OCI-LY1 (cell line): ENCODE data around the gene CATSPERZ.

ENCODE experiments used
- H2AFZ ChIP-seq: fragments of 200-600 bp; sonication (generic), shearing (Covaris generic); 2 replicates; pipeline ENCODE4 v1.6.0; 2014; ENCODE audit warnings: antibody characterized with exemption, mild to moderate bottlenecking, low read length
- H3F3A ChIP-seq: fragments of 200-600 bp; sonication (generic), shearing (Covaris generic); 2 replicates; pipeline ENCODE4 v1.6.0; 2014; ENCODE audit warnings: mild to moderate bottlenecking, antibody characterized with exemption, low read length, moderate library complexity; ENCODE audit not compliant: insufficient read depth
- H3K27ac ChIP-seq: fragments of 200-600 bp; sonication (generic); 2 replicates; pipeline ENCODE4 v1.5.1; 2014; ENCODE audit warnings: low read length, mixed run types, mild to moderate bottlenecking, low read depth; ENCODE audit not compliant: poor library complexity, severe bottlenecking
- H3K27me3 ChIP-seq: fragments of 200-600 bp; sonication (generic); 2 replicates; pipeline ENCODE4 v1.6.0; 2014; ENCODE audit warnings: antibody characterized with exemption, mild to moderate bottlenecking, low read length, moderate library complexity; ENCODE audit not compliant: insufficient read depth
- H3K36me3 ChIP-seq: fragments of 200-600 bp; sonication (generic); 2 replicates; pipeline ENCODE4 v1.6.1; 2014; ENCODE audit warnings: mild to moderate bottlenecking, antibody characterized with exemption, low read length, moderate library complexity, mixed read lengths; ENCODE audit not compliant: insufficient read depth
- H3K4me1 ChIP-seq: fragments of 200-600 bp; sonication (generic); 2 replicates; pipeline ENCODE4 v1.5.1; 2014; ENCODE audit warnings: mild to moderate bottlenecking, low read length, moderate library complexity; ENCODE audit not compliant: insufficient read depth, severe bottlenecking
- H3K4me2 ChIP-seq: fragments of 200-600 bp; sonication (generic), shearing (Covaris generic); 2 replicates; pipeline ENCODE4 v1.6.1; 2014; ENCODE audit warnings: low read length
- H3K4me3 ChIP-seq: fragments of 200-600 bp; sonication (generic); 2 replicates; pipeline ENCODE4 v1.5.1; 2014; ENCODE audit warnings: low read length, low read depth, mild to moderate bottlenecking, mixed read lengths; ENCODE audit not compliant: poor library complexity, severe bottlenecking
- H3K79me2 ChIP-seq: fragments of 200-600 bp; shearing (Covaris generic); 2 replicates; pipeline ENCODE4 v1.6.1; 2016; ENCODE audit warnings: mixed run types, low read length, mixed read lengths; ENCODE audit not compliant: insufficient read depth
- H3K9ac ChIP-seq: fragments of 200-600 bp; sonication (generic), shearing (Covaris generic); 2 replicates; pipeline ENCODE4 v1.6.1; 2014; ENCODE audit warnings: mild to moderate bottlenecking, low read length, mixed read lengths
- H3K9me2 ChIP-seq: fragments of 200-600 bp; sonication (generic), shearing (Covaris generic); 2 replicates; pipeline ENCODE4 v1.6.1; 2014; ENCODE audit warnings: low read depth, mild to moderate bottlenecking, low read length, mixed read lengths
- H3K9me3 ChIP-seq: fragments of 200-600 bp; shearing (Covaris generic); 2 replicates; pipeline ENCODE4 v1.6.1; 2014; ENCODE audit warnings: low read length, mixed read lengths
- H4K20me1 ChIP-seq: fragments of 200-600 bp; sonication (generic), shearing (Covaris generic); 2 replicates; pipeline ENCODE4 v1.6.0; 2016; ENCODE audit warnings: mild to moderate bottlenecking, low read length; ENCODE audit not compliant: insufficient read depth
- EZH2 ChIP-seq: fragments of 200-600 bp; sonication (generic), shearing (Covaris generic); IDR thresholded peaks from 2 replicates; pipeline ENCODE4 v1.8.0; 2017; ENCODE audit warnings: borderline replicate concordance, mixed run types, mild to moderate bottlenecking, antibody characterized with exemption, low read length, moderate library complexity, mixed read lengths
- TF ChIP-seq, protein P1 (sequence below): fragments of 200-600 bp; sonication (generic), shearing (Covaris generic); IDR thresholded peaks from 2 replicates; pipeline ENCODE4 v1.5.1; 2017; ENCODE audit warnings: mild to moderate bottlenecking, antibody characterized with exemption, low read length, moderate library complexity, mixed read lengths

Gene CATSPERZ

DNA sequence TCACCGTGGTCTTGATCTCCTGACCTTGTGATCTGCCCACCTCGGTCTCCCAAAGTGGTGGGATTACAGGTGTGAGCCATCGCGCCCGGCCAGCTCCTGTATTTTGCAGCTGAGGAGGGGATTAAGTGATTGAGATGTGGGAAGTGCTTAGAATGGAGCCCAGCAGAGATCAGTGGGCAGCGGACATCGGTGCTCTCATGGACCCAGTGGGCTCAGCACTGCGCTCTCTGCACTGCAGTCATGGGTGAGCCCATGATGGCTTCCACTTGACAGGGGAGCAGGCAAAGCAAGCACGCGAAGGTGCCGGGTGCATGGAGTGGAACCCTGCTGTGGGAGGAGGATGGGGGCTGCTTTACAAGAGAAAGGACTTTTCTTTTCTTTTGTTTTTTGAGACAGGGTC lies 30.7 kb downstream of the CATSPERZ start:
- Histone ChIP-seq H3K79me2 (no peaks in the 10 kb centered on the region), H3K9me3 (no peaks in the 10 kb centered on the region), H4K20me1 (no peaks in the 10 kb centered on the region), H3K27me3 (peaks cover 4% of the 10 kb centered on the region; the same call in 1 of the 2 replicates), H3K4me1 (peaks cover 17% of the 10 kb centered on the region), H3K4me3 (no peak overlapping the region), H3K9me2 (no peaks in the 10 kb centered on the region), H2AFZ (no peak overlapping the region), H3K4me2 (no peak overlapping the region), H3F3A (no peaks in the 10 kb centered on the region), H3K9ac (no peak overlapping the region), H3K27ac (no peak overlapping the region), H3K36me3 (no peaks in the 10 kb centered on the region)
- TF ChIP-seq, protein P1, sequence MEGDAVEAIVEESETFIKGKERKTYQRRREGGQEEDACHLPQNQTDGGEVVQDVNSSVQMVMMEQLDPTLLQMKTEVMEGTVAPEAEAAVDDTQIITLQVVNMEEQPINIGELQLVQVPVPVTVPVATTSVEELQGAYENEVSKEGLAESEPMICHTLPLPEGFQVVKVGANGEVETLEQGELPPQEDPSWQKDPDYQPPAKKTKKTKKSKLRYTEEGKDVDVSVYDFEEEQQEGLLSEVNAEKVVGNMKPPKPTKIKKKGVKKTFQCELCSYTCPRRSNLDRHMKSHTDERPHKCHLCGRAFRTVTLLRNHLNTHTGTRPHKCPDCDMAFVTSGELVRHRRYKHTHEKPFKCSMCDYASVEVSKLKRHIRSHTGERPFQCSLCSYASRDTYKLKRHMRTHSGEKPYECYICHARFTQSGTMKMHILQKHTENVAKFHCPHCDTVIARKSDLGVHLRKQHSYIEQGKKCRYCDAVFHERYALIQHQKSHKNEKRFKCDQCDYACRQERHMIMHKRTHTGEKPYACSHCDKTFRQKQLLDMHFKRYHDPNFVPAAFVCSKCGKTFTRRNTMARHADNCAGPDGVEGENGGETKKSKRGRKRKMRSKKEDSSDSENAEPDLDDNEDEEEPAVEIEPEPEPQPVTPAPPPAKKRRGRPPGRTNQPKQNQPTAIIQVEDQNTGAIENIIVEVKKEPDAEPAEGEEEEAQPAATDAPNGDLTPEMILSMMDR: no peak
- no peak for TF ChIP-seq EZH2

DNA sequence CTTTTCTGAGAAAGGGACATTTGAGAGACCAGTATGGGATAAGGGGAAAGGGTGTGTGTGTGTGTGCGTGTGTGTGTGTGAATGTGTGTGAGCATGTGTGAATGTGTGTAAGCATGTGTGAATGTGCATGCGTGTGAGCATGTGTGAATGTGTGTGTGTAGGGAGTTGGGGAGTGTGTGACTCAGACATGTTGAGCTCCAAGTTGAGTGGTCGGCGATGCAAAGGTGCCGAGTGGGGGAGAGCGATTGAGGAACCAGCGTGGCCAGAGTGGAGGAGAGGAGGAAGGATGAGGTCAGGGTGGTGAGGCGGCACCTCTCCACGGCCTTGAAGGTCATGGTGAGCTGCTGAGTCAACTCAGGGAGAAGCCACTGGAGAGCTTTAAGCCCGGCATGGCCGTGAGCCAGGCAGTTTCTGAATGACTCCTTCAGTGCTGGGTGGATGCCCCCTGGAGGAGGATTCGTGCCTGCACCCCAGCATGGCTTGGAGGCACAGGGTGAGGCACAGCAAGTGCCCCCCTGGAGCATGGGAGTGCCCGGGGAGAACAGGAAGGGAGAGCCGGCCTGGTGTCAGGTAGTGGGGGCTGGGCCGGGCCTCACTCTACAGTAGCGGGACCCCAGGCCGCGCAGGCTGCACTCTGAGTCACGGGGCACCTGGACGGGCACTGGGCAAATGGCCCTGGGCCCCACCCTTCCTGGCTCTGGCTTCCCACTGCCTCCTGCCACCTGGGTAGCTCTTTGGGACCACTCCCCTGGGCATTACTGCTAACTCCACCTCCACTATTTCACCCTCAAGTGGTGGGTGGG lies 31.6 kb downstream of the CATSPERZ start:
- Histone ChIP-seq H4K20me1 (no peaks in the 10 kb centered on the region), H3K27me3 (peaks cover 4% of the 10 kb centered on the region; the same call in 1 of the 2 replicates), H3K4me1 (peaks cover 17% of the 10 kb centered on the region), H3K9me3 (no peaks in the 10 kb centered on the region), H3K36me3 (no peaks in the 10 kb centered on the region), H3K9ac (no peak overlapping the region; the same call in 1 of the 2 replicates), H3K4me2 (0 out of 2 replicates have a peak overlapping the region, but pooled peaks have one; percentile 6), H3K79me2 (no peaks in the 10 kb centered on the region), H3K9me2 (no peaks in the 10 kb centered on the region), H3K27ac (no peak overlapping the region), H2AFZ (no peak overlapping the region), H3K4me3 (no peak overlapping the region), H3F3A (no peaks in the 10 kb centered on the region)
- TF ChIP-seq, protein P1: peak; percentile 63
- no peak for TF ChIP-seq EZH2

DNA sequence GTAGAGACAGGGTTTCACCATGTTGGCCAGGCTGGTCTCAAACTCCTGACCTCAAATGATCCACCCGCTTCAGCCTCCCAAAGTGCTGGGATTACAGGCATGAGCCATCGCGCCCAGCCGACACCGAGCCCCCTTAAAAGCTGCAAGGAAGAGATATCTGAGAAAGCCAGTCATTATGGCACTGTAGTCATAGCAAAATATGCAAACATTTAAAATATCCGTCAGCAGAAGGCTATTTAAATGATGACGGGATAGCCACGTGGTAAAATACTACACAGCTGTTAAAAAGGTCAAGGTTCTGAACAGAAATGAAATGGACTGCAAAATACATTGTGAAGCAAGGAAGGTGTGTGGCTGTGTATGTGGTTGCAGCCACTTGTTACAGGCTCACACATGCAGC lies 33.4 kb downstream of the CATSPERZ start:
- Histone ChIP-seq H3K36me3 (peaks cover 9% of the 10 kb centered on the region; the same call in 1 of the 2 replicates), H3K27ac (no peak overlapping the region), H3K4me2 (no peak overlapping the region), H3K4me3 (no peak overlapping the region), H3F3A (no peaks in the 10 kb centered on the region), H3K9me3 (no peaks in the 10 kb centered on the region), H3K4me1 (peaks cover 17% of the 10 kb centered on the region), H3K27me3 (no peaks in the 10 kb centered on the region), H3K9ac (no peak overlapping the region), H4K20me1 (no peaks in the 10 kb centered on the region), H2AFZ (no peak overlapping the region), H3K79me2 (no peaks in the 10 kb centered on the region), H3K9me2 (no peaks in the 10 kb centered on the region)
- TF ChIP-seq, protein P1: no peak
- TF ChIP-seq EZH2: no peak
